LNCAP (cell line): Measurements from ENCODE around the gene EEFSEC.

ENCODE experiments used
- CTCF ChIP-seq: fragments of 450-650 bp; IDR thresholded peaks from 2 replicates; pipeline ENCODE4 v1.5.1; 2017; ENCODE audit warnings: mild to moderate bottlenecking

EEFSEC gene

GRCh38 chr3:128236657-128237056, 83.4 kb downstream of the EEFSEC start:
- TF ChIP-seq CTCF, result no peak

- TF ChIP-seq CTCF, result no peak
These were observed 84.3 kb downstream of the EEFSEC start for GRCh38 chr3:128237348-128238183.

- no peak for TF ChIP-seq CTCF
These were observed 84.9 kb downstream of the EEFSEC start for GRCh38 chr3:128238184-128238489.

GRCh38 chr3:128239304-128239703, 86.0 kb downstream of the EEFSEC start:
- no peak for TF ChIP-seq CTCF

GRCh38 chr3:128240232-128240631, 87.0 kb downstream of the EEFSEC start:
- no peak for TF ChIP-seq CTCF

GRCh38 chr3:128241741-128242140, 88.5 kb downstream of the EEFSEC start:
- TF ChIP-seq CTCF, result no peak

- TF ChIP-seq CTCF, result no peak
These were observed 89.7 kb downstream of the EEFSEC start for GRCh38 chr3:128242818-128243601.
